SU-DHL-6 (cell line): ENCODE results near the gene CLEC2D.
A peak's percentile ranks its signal among the peaks of the same experiment; 100 is the strongest.

Experiments
- H2AFZ ChIP-seq: fragments of 200-600 bp; sonication (generic); 2 replicates; pipeline ENCODE4 v1.6.1; 2014; ENCODE audit warnings: low read depth, mild to moderate bottlenecking, moderate library complexity, mixed read lengths, antibody characterized with exemption, low read length; ENCODE audit not compliant: severe bottlenecking
- H3F3A ChIP-seq: fragments of 200-600 bp; shearing (Covaris generic); 2 replicates; pipeline ENCODE4 v1.6.0; 2016; ENCODE audit warnings: antibody characterized with exemption, mild to moderate bottlenecking; ENCODE audit not compliant: insufficient read depth
- H3K27ac ChIP-seq: fragments of 200-600 bp; sonication (generic); 2 replicates; pipeline ENCODE4 v1.5.1; 2016; ENCODE audit warnings: low read depth, mild to moderate bottlenecking, low read length, moderate library complexity, mixed read lengths
- H3K27me3 ChIP-seq: fragments of 200-600 bp; sonication (generic), shearing (Covaris generic); 2 replicates; pipeline ENCODE4 v1.6.0; 2014; ENCODE audit warnings: mild to moderate bottlenecking, low read length
- H3K36me3 ChIP-seq: fragments of 200-600 bp; sonication (generic); 2 replicates; pipeline ENCODE4 v1.6.1; 2014; ENCODE audit warnings: mild to moderate bottlenecking, low read length, mixed read lengths
- H3K4me2 ChIP-seq: fragments of 300-600, 200-600 bp; shearing (Covaris generic), sonication (generic); 2 replicates; pipeline ENCODE4 v1.6.0; 2014; ENCODE audit warnings: low read length, low read depth, mild to moderate bottlenecking; ENCODE audit not compliant: poor library complexity, severe bottlenecking
- H3K4me3 ChIP-seq: fragments of 200-600 bp; sonication (generic); 2 replicates; pipeline ENCODE4 v1.5.1; 2014; ENCODE audit warnings: antibody characterized with exemption, low read length, mild to moderate bottlenecking, mixed read lengths; ENCODE audit not compliant: insufficient read depth, poor library complexity, severe bottlenecking
- H3K79me2 ChIP-seq: fragments of 200-600 bp; sonication (generic); 2 replicates; pipeline ENCODE4 v1.6.1; 2014; ENCODE audit warnings: mild to moderate bottlenecking, low read length, moderate library complexity; ENCODE audit not compliant: insufficient read depth
- H3K9ac ChIP-seq: fragments of 200-600 bp; sonication (generic); 2 replicates; pipeline ENCODE4 v1.7.0; 2014; ENCODE audit warnings: mild to moderate bottlenecking, low read length
- H3K9me2 ChIP-seq: fragments of 200-600 bp; sonication (generic); replicated peaks from 2 replicates; pipeline ENCODE4 v1.6.1; 2014; ENCODE audit warnings: low read length; ENCODE audit not compliant: insufficient read depth
- H3K9me3 ChIP-seq: fragments of 200-600 bp; sonication (generic); 2 replicates; pipeline ENCODE4 v1.6.1; 2014; ENCODE audit warnings: low read length, mixed read lengths; ENCODE audit not compliant: insufficient read depth
- H4K20me1 ChIP-seq: fragments of 200-600 bp; sonication (generic); 2 replicates; pipeline ENCODE4 v1.6.1; 2014; ENCODE audit warnings: low read depth, mild to moderate bottlenecking, antibody characterized with exemption, low read length, moderate library complexity, mixed read lengths
- CTCF ChIP-seq: fragments of 200-600 bp; sonication (generic); IDR thresholded peaks from one replicate; pipeline ENCODE4 v1.5.1; 2017; ENCODE audit warnings: antibody characterized with exemption, mild to moderate bottlenecking, low read length, moderate library complexity; ENCODE audit not compliant: insufficient read depth, poor library complexity, severe bottlenecking
- EZH2phosphoT487 ChIP-seq: fragments of 200-600 bp; sonication (generic), shearing (Covaris generic); conservative IDR thresholded peaks from 2 replicates; pipeline ENCODE4 v1.6.1; 2018; ENCODE audit warnings: mild to moderate bottlenecking, antibody characterized with exemption, low read length, moderate library complexity, mixed read lengths

CLEC2D gene

DNA sequence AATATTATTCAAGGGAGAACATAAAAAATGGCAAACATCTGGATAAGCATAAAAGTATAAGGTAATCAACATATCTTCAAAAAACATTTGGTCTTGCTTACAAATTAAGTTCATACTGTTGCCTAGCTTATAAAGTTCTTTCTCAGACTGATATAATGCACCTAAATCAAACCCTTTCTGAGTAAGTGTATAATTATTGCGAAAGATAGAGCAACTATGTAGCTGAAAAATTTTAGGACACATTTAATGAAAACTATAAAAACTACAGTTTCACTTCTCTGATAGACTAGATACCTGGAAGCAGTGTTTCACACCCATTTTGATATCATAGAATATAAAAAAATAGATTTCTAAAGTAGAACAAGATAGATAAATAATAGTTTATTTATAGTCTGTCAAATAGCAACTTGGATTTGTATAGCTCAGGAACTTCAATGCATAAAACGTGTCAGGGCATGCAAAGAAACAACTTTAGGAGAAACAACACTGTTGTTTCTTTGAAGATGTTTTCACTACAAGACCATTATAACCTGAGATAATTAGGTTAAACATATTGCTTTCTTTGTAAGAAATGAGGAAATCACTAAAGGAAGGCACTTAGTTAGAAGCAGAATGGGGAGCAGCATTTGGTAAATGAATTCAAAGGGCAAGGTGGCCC, 55.8 kb downstream of the CLEC2D start:
- peak overlapping the region; percentile 65 for H3K27ac ChIP-seq
- no peaks in the 10 kb centered on the region for H3K9me3 ChIP-seq
- TF ChIP-seq CTCF (no peak), EZH2phosphoT487 (no peak)
- H3K4me3 ChIP-seq = no peak overlapping the region
- H3K9ac ChIP-seq = peak overlapping the region; percentile 24
- H3F3A ChIP-seq = peaks cover 30% of the 10 kb centered on the region
- H2AFZ ChIP-seq = no peak overlapping the region
- no peaks in the 10 kb centered on the region for H3K27me3 ChIP-seq
- H3K79me2 ChIP-seq = peaks cover 59% of the 10 kb centered on the region
- H3K36me3 ChIP-seq = no peaks in the 10 kb centered on the region
- no peaks in the 10 kb centered on the region for H4K20me1 ChIP-seq
- no peaks in the 10 kb centered on the region for H3K9me2 ChIP-seq
- H3K4me2 ChIP-seq = peak overlapping the region; percentile 99

- Histone ChIP-seq H3K79me2 (peaks cover 84% of the 10 kb centered on the region), H3K36me3 (no peaks in the 10 kb centered on the region), H3K27ac (peak overlapping the region; percentile 100; the same call in 1 of the 2 replicates), H3K4me3 (peak overlapping the region; percentile 40), H3K4me2 (peak overlapping the region; percentile 99), H3K9ac (peak overlapping the region; percentile 31), H3K9me3 (no peaks in the 10 kb centered on the region), H4K20me1 (no peaks in the 10 kb centered on the region), H2AFZ (no peak overlapping the region), H3K27me3 (no peaks in the 10 kb centered on the region), H3F3A (peaks cover 30% of the 10 kb centered on the region), H3K9me2 (no peaks in the 10 kb centered on the region)
- TF ChIP-seq CTCF (no peak), EZH2phosphoT487 (no peak)
Observed at GRCh38 chr12:9727813-9728212, 58.3 kb downstream of the CLEC2D start.

GRCh38 chr12:9729082-9729481, 59.6 kb downstream of the CLEC2D start:
- no peaks in the 10 kb centered on the region for H4K20me1 ChIP-seq
- H3K36me3 ChIP-seq = no peaks in the 10 kb centered on the region
- peaks cover 37% of the 10 kb centered on the region for H3F3A ChIP-seq
- peak overlapping the region; percentile 23 for H3K4me3 ChIP-seq
- H2AFZ ChIP-seq = no peak overlapping the region
- TF ChIP-seq EZH2phosphoT487 = no peak
- TF ChIP-seq CTCF = no peak
- peaks cover 73% of the 10 kb centered on the region for H3K79me2 ChIP-seq
- no peaks in the 10 kb centered on the region for H3K9me2 ChIP-seq
- H3K27ac ChIP-seq = peak overlapping the region; percentile 100
- peak overlapping the region; percentile 74 for H3K9ac ChIP-seq
- H3K4me2 ChIP-seq = peak overlapping the region; percentile 99
- H3K9me3 ChIP-seq = no peaks in the 10 kb centered on the region
- H3K27me3 ChIP-seq = no peaks in the 10 kb centered on the region
